Stimulated activated CD4-positive, alpha-beta T cell treated with anti-CD3 and anti-CD28 coated beads, Interleukin-2, amount 100 ng/mL, for 48 hours (primary cell): ENCODE measurements around the gene ITGB5.

Experiments used
- DNase-seq, 2 donors: peaks; one replicate each; pipeline ENCODE4 v3.0.0-alpha.2; 2020

Gene ITGB5

GRCh38 chr3:124860599-124860998, 26.6 kb downstream of the ITGB5 start:
- DNase-seq = no peak

GRCh38 chr3:124859025-124859424, 28.1 kb downstream of the ITGB5 start:
- DNase-seq = no peak

GRCh38 chr3:124858275-124858674, 28.9 kb downstream of the ITGB5 start:
- no peak for DNase-seq

- DNase-seq = no peak
These were observed 30.5 kb downstream of the ITGB5 start for GRCh38 chr3:124856677-124857076.

GRCh38 chr3:124854009-124854408, 33.2 kb downstream of the ITGB5 start:
- DNase-seq = no peak

- DNase-seq = no peak
These were observed 33.7 kb downstream of the ITGB5 start for GRCh38 chr3:124853446-124853845.

GRCh38 chr3:124851905-124852304, 35.3 kb downstream of the ITGB5 start:
- DNase-seq = no peak

- no peak for DNase-seq
These were observed 36.0 kb downstream of the ITGB5 start for GRCh38 chr3:124851136-124851535.

- no peak for DNase-seq
These were observed 36.5 kb downstream of the ITGB5 start for GRCh38 chr3:124850633-124851032.

- no peak for DNase-seq
These were observed 37.0 kb downstream of the ITGB5 start for GRCh38 chr3:124850212-124850611.

GRCh38 chr3:124848300-124848699, 38.9 kb downstream of the ITGB5 start:
- no peak for DNase-seq

GRCh38 chr3:124847863-124848262, 39.3 kb downstream of the ITGB5 start:
- DNase-seq = no peak

- no peak for DNase-seq
These were observed 40.1 kb downstream of the ITGB5 start for GRCh38 chr3:124847051-124847450.

- DNase-seq = no peak
These were observed 41.0 kb downstream of the ITGB5 start for GRCh38 chr3:124846189-124846588.

GRCh38 chr3:124845406-124845805, 41.8 kb downstream of the ITGB5 start:
- DNase-seq = no peak

- DNase-seq = no peak
These were observed 43.5 kb downstream of the ITGB5 start for GRCh38 chr3:124843506-124844177.

- DNase-seq = no peak
These were observed 44.1 kb downstream of the ITGB5 start for GRCh38 chr3:124843047-124843446.

- DNase-seq = no peak
These were observed 45.6 kb downstream of the ITGB5 start for GRCh38 chr3:124841517-124841916.

- DNase-seq = no peak
These were observed 46.8 kb downstream of the ITGB5 start for GRCh38 chr3:124840331-124840730.

GRCh38 chr3:124839896-124840295, 47.3 kb downstream of the ITGB5 start:
- no peak for DNase-seq

- DNase-seq = no peak
These were observed 48.2 kb downstream of the ITGB5 start for GRCh38 chr3:124838963-124839362.

- DNase-seq = no peak
These were observed 49.4 kb downstream of the ITGB5 start for GRCh38 chr3:124837730-124838186.

- no peak for DNase-seq
These were observed 50.1 kb downstream of the ITGB5 start for GRCh38 chr3:124837065-124837464.

GRCh38 chr3:124836448-124836847, 50.7 kb downstream of the ITGB5 start:
- DNase-seq = no peak
